Heart left ventricle (tissue), 13 donors: ENCODE results near the gene CA4.
"Not testable (repeated sequence)": the region's sequence is repeated elsewhere in the genome, so short reads cannot be mapped to it uniquely, and the experiment has no call there.

Source experiments
- CTCF ChIP-seq, 12 donors: fragments of 200-600 bp; sonication (generic) in 4 of 12; IDR thresholded peaks; one replicate each; pipeline versions ENCODE4 v1.5.0 to v1.8.0; 2018 to 2022; ENCODE audit warnings: antibody characterized with exemption in 12 of 12, mild to moderate bottlenecking in 5 of 12
- POLR2A ChIP-seq, 2 donors: fragments of 450-650 bp; IDR thresholded peaks; one replicate each; pipeline ENCODE4 v1.6.1; 2017; ENCODE audit warnings: antibody characterized with exemption in 2 of 2, mild to moderate bottlenecking in 2 of 2, moderate library complexity in 2 of 2
- donor health status: ischemic (EF 13 %, LVEDD 7.1; RV severe dilation, severe dysfunction).
- donor health status: DM: no; HTN: yes; CAD: no.
- donor health status: DM: no; HTN: no; CAD: no.
- donor health status: ischemic (EF 25% LVEDD 6.9; RV normal size, moderate dysfunction).
- donor health status: ischemic (EF 25% LVEDD 5.7; RV mildly dilated, moderate dysfunction).
- donor health status: ischemic (EF 35%, LVEDD 5.7; RV mildly dilated, moderate dysfunction).
- donor health status: nonischemic (EF 11% LVEDD 7.7; RV severe dilation, severe dysfunction).
- donor health status: DM: yes; HTN: yes; CAD: no.
- donor health status: PGD.
- donor health status: ischemic (EF 29% LVEDD 5.4; RV normal size, mild dysfunction).
- donor health status: nonischemic (EF 23%, LVEDD 6.1; RV moderate dilation, normal function).

GRCh38 chr17:60205782-60206181 lies 56.0 kb downstream of the CA4 start:
- TF ChIP-seq CTCF, POLR2A (IDR thresholded peaks at IDR 0.05): not testable (repeated sequence)
